WTC11 (cell line): ENCODE data around the gene LYPD3. TPM values are rescaled to one million over a fixed set of nuclear protein-coding genes. Genes with fewer than 3 reads are reported as not detected.

Experiments used
- ATAC-seq: fragments of 200-7000 bp; cut with Tn5 transposase; 2 replicates; pipeline ENCODE4 v1.10.0; 2021; ENCODE audit warnings: mild to moderate bottlenecking, moderate library complexity
- CTCF ChIA-PET: fragments of 300-600 bp; sonication (Branson Sonifier 250); formaldehyde crosslinking; loops from one replicate; lab custom pipeline; 2021; ENCODE audit warnings: antibody characterized with exemption; lab: Charles Lee
- POLR2A ChIA-PET: fragments of 350-600 bp; sonication (Branson Sonifier 250); formaldehyde crosslinking; loops from one replicate; lab custom pipeline; 2021; ENCODE audit warnings: antibody characterized with exemption; lab: Charles Lee
- DNase-seq: peaks from one replicate; pipeline ENCODE4 v3.0.0; 2021; ENCODE audit warnings: low spot score
- H3K27ac Mint-ChIP-seq: 2 replicates; pipeline ENCODE4 v1.8.0; 2021; ENCODE audit warnings: mixed read lengths
- H3K27me3 Mint-ChIP-seq: 2 replicates; pipeline ENCODE4 v1.8.0; 2021; ENCODE audit warnings: low read depth, mild to moderate bottlenecking, moderate library complexity, mixed read lengths
- H3K36me3 Mint-ChIP-seq: 2 replicates; pipeline ENCODE4 v1.8.0; 2021; ENCODE audit warnings: mixed read lengths
- H3K4me1 Mint-ChIP-seq: 2 replicates; pipeline ENCODE4 v1.8.0; 2022; ENCODE audit warnings: mixed read lengths
- H3K4me3 Mint-ChIP-seq: 2 replicates; pipeline ENCODE4 v1.8.0; 2021; ENCODE audit warnings: mild to moderate bottlenecking, moderate library complexity, mixed read lengths
- H3K9me3 Mint-ChIP-seq: 2 replicates; pipeline ENCODE4 v1.8.0; 2021; ENCODE audit warnings: mixed read lengths
- AFF4 ChIP-seq: sonication (generic); formaldehyde crosslinking; IDR thresholded peaks from 2 replicates; pipeline ENCODE4 v1.8.1; 2023; ENCODE audit warnings: mild to moderate bottlenecking, missing genetic modification reagents, borderline replicate concordance
- FOXJ3 ChIP-seq: sonication (generic); formaldehyde crosslinking; IDR thresholded peaks from 2 replicates; pipeline ENCODE4 v1.9.0; 2021; ENCODE audit warnings: missing genetic modification reagents, mild to moderate bottlenecking, borderline replicate concordance
- FOXK1 ChIP-seq: sonication (generic); formaldehyde crosslinking; IDR thresholded peaks from 2 replicates; pipeline ENCODE4 v1.8.0; 2022; ENCODE audit warnings: mild to moderate bottlenecking, moderate library complexity, missing genetic modification reagents
- FOXP4 ChIP-seq: sonication (generic); formaldehyde crosslinking; IDR thresholded peaks from 2 replicates; pipeline ENCODE4 v1.8.0; 2022; ENCODE audit warnings: mild to moderate bottlenecking, missing genetic modification reagents
- HMGXB4 ChIP-seq: sonication (generic); formaldehyde crosslinking; IDR thresholded peaks from 2 replicates; pipeline ENCODE4 v1.8.1; 2023; ENCODE audit warnings: mild to moderate bottlenecking, moderate library complexity, missing genetic modification reagents
- JAZF1 ChIP-seq: fragments of 250-450 bp; sonication (Bioruptor Pico); IDR thresholded peaks from 2 replicates; pipeline ENCODE4 v1.9.0; 2021; ENCODE audit warnings: moderate library complexity, mild to moderate bottlenecking, inconsistent platforms
- MAX ChIP-seq: sonication (generic); formaldehyde crosslinking; IDR thresholded peaks from 2 replicates; pipeline ENCODE4 v1.8.0; 2022; ENCODE audit warnings: mild to moderate bottlenecking, missing genetic modification reagents
- MYBL2 ChIP-seq: sonication (generic); formaldehyde crosslinking; IDR thresholded peaks from 2 replicates; pipeline ENCODE4 v1.8.1; 2023; ENCODE audit warnings: mild to moderate bottlenecking, moderate library complexity, missing genetic modification reagents
- NR3C1 ChIP-seq: sonication (generic); formaldehyde crosslinking; conservative IDR thresholded peaks from 2 replicates; pipeline ENCODE4 v1.8.1; 2023; ENCODE audit warnings: low read depth, mild to moderate bottlenecking, missing genetic modification reagents
- OVOL2 ChIP-seq: fragments of 250-450 bp; sonication (Bioruptor Pico); IDR thresholded peaks from 2 replicates; pipeline ENCODE4 v1.9.0; 2021; ENCODE audit warnings: mild to moderate bottlenecking, borderline replicate concordance
- RELA ChIP-seq: sonication (generic); formaldehyde crosslinking; IDR thresholded peaks from 2 replicates; pipeline ENCODE4 v1.8.1; 2022; ENCODE audit warnings: missing genetic modification reagents, mild to moderate bottlenecking, borderline replicate concordance
- TP53 ChIP-seq: sonication (generic); formaldehyde crosslinking; IDR thresholded peaks from 2 replicates; pipeline ENCODE4 v1.8.1; 2023; ENCODE audit warnings: mild to moderate bottlenecking, missing genetic modification reagents
- ZNF219 ChIP-seq: sonication (generic); formaldehyde crosslinking; IDR thresholded peaks from 2 replicates; pipeline ENCODE4 v1.8.0; 2023; ENCODE audit warnings: missing genetic modification reagents, mild to moderate bottlenecking, borderline replicate concordance
- ZNF317 ChIP-seq: sonication (generic); formaldehyde crosslinking; IDR thresholded peaks from 2 replicates; pipeline ENCODE4 v1.8.1; 2023; ENCODE audit warnings: low read depth, mild to moderate bottlenecking, moderate library complexity, missing genetic modification reagents, borderline replicate concordance
- ZNF396 ChIP-seq: fragments of 250-450 bp; sonication (Bioruptor Pico); IDR thresholded peaks from 2 replicates; pipeline ENCODE4 v1.8.0; 2021; ENCODE audit warnings: mild to moderate bottlenecking, moderate library complexity, borderline replicate concordance
- ZNF416 ChIP-seq: fragments of 250-450 bp; sonication (Bioruptor Pico); IDR thresholded peaks from 2 replicates; pipeline ENCODE4 v1.9.0; 2021; ENCODE audit warnings: mild to moderate bottlenecking, inconsistent platforms
- ZSCAN18 ChIP-seq: fragments of 250-450 bp; sonication (Bioruptor Pico); IDR thresholded peaks from 2 replicates; pipeline ENCODE4 v2.1.2; 2022; ENCODE audit warnings: mild to moderate bottlenecking, moderate library complexity
- total RNA-seq: library from RNA; stranded (reverse); gene quantifications from 3 replicates; pipeline ENCODE4 v1.2.3, GENCODE V29; 2021

LYPD3 gene
- total RNA-seq, 1 experiment from 2014 or later, result 3.8 TPM

- ChIA-PET CTCF (interaction anchor here (0.6 to 3.5 kb wide), 14 partner anchors 14 to 90 kb away, joined by 3 to 50 read pairs (median 6); partner anchors contain the start of genes IRGQ, ZNF575 and ZNF576), POLR2A (interaction anchor here (1.8 kb wide), 1 partner anchor 41 kb away, joined by 11 read pairs; no protein-coding TSS in a partner anchor)
- Mint-ChIP-seq H3K36me3 (peaks cover 6% of the 10 kb centered on the region; the same call in 1 of the 2 replicates), H3K4me3 (peak overlapping the region; percentile 60), H3K4me1 (peaks cover 21% of the 10 kb centered on the region), H3K27me3 (peaks cover 38% of the 10 kb centered on the region), H3K27ac (peak overlapping the region; percentile 26; the same call in 1 of the 2 replicates), H3K9me3 (no peaks in the 10 kb centered on the region)
- DNase-seq (no peak), ATAC-seq (no peak)
- TF ChIP-seq JAZF1 (CRISPR knock-in tag) (no peak), TP53 (CRISPR knock-in tag) (no peak), ZSCAN18 (CRISPR knock-in tag) (no peak), RELA (no peak), ZNF317 (no peak), FOXJ3 (CRISPR knock-in tag) (no peak), NR3C1 (CRISPR knock-in tag) (no peak), MAX (no peak), ZNF396 (CRISPR knock-in tag) (no peak), AFF4 (CRISPR knock-in tag) (no peak), ZNF219 (CRISPR knock-in tag) (no peak), OVOL2 (no peak), ZNF416 (CRISPR knock-in tag) (no peak)
Measured at GRCh38 chr19:43505186-43505456, 39.7 kb upstream of the LYPD3 start.

GRCh38 chr19:43504426-43505185 lies 39.2 kb upstream of the LYPD3 start, which contains the start of gene PHLDB3:
Gene PHLDB3 (minus strand): TSS chr19:43504746. CDS start chr19:43504118, 628 bp downstream.
- Mint-ChIP-seq H3K4me1 (peaks cover 21% of the 10 kb centered on the region), H3K9me3 (no peaks in the 10 kb centered on the region), H3K4me3 (peak within 1 kb of the TSS; percentile 91), H3K27ac (peak within 1 kb of the TSS; percentile 74), H3K36me3 (peaks cover 2% of the 10 kb centered on the region; the same call in 1 of the 2 replicates), H3K27me3 (peaks cover 38% of the 10 kb centered on the region)
- 0 out of 2 replicates have a peak, but pooled peaks have one; percentile 24 for TF ChIP-seq FOXP4 (CRISPR knock-in tag)
- TF ChIP-seq FOXK1, result 0 out of 2 replicates have a peak, but pooled peaks have one; percentile 40
- peak; percentile 65; the same call in 1 of the 2 replicates for TF ChIP-seq HMGXB4 (CRISPR knock-in tag)
- no peak for TF ChIP-seq MYBL2 (CRISPR knock-in tag)
- POLR2A ChIA-PET, result interaction anchor here (1.0 to 1.8 kb wide), 5 partner anchors 25 to 91 kb away, joined by 3 to 11 read pairs (median 4); partner anchors contain the start of genes IRGQ, LYPD3 and ZNF576
- CTCF ChIA-PET, result interaction anchor here (0.8 to 3.5 kb wide), 22 partner anchors 9 to 164 kb away, joined by 3 to 50 read pairs (median 6); partner anchors contain the start of genes ETHE1, IRGQ, ZNF575 and ZNF576
- peak; percentile 44 for DNase-seq
- peak; percentile 23 for ATAC-seq
